ENCODE results near the gene AOX1.
"Not testable (repeated sequence)": the region's sequence is repeated elsewhere in the genome, so short reads cannot be mapped to it uniquely, and the experiment has no call there.

Gene AOX1

DNA sequence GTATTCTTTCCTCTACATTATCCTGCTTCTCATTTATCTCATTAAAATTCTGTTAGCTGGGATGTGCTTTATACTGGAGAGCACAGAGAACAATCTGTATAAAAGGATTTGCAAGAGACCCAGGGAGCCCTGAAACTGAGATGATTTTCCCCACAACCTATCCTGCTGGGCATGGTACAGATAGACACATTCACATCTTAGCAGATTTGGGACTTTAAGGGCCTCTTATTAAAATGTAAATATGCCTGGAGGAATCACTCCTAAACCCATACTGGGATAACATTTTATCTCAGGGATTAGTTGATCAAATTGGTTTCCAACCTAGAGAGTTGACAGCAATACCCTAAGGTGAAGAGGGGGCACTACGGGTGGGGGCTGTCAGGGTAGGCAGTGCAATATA is 45.5 kb downstream of the AOX1 start:
- DNase-seq: no peak

- DNase-seq: no peak
Measured at GRCh38 chr2:200634231-200634964, 48.6 kb downstream of the AOX1 start.

DNA sequence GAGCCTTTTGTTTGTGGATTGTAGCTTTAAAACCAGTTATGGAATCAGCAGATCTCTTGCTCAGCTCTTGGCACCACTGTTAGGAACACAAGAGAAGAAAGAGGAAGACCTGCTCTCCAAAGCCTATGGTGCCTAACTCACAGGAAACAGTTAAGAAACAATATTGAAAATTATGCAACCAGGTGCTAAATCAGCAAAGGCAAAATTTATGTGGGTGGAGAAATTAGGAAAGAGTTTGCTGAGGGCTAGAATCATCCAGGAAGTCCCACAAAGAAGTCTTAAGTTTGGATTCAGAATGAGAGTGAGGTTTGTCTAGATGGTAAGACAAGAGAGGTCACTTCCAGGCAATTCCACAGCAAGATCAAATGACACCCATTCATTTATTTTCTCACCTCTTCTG is 49.4 kb downstream of the AOX1 start:
- no peak for DNase-seq

DNA sequence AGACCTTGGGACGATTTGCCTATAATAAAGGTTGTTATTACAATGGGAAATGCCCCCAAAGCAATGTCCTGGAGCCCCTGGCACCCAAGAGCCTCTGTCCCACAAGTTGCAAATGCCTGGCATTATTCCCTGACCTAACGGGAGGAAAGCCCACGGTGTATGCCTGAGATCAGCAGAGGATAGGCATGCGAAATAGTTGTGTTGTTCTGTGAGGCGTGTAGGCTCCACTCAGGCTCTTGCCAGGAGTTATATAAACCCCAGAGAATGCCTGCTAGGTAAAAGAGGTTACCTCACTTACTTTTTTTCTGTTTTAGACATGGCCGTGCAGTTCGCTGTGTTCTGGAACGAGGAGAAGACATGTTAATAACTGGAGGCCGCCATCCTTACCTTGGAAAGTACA is 52.1 kb downstream of the AOX1 start:
- no peak for DNase-seq

DNA sequence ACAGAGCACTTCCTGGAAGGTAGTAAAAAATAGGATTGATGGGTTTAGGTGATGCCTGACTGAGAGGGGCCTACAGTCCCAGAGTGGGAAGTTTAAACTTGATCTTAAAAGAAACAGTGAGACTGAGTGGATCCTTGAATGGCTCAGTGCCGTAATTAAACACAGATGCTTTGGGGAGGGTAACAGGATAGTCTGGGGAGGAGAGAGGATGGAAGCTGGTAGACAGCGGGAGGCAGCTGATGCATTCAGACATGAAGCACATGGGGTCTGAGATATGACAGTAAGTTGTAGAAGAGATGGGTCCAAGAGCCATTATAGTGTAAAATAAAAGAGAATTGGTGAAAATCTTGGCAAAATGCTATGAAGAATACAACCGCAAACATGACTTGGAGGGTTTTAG is 54.4 kb downstream of the AOX1 start:
- DNase-seq: peak; percentile 45

DNA sequence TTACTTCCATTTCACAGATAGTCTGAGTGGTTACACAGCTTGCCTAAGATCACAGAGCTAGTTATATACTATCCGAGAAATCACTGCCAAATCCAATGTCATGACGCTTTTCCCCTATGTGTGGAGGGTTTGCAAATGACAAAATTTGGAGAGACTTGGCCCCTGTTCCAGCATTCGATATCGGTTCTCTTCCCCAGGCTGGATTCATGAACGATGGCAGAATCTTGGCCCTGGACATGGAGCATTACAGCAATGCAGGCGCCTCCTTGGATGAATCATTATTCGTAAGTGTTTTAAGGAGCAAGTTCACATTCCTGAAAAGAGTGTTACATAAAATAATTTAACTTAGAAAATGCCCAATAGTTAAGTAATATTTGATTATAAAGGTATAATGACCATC is 55.1 kb downstream of the AOX1 start:
- DNase-seq: no peak

GRCh38 chr2:200648518-200649281 is 62.9 kb downstream of the AOX1 start:
- not testable (repeated sequence) for DNase-seq

- no peak for DNase-seq
Measured at GRCh38 chr2:200649724-200650123, 63.9 kb downstream of the AOX1 start.

DNA sequence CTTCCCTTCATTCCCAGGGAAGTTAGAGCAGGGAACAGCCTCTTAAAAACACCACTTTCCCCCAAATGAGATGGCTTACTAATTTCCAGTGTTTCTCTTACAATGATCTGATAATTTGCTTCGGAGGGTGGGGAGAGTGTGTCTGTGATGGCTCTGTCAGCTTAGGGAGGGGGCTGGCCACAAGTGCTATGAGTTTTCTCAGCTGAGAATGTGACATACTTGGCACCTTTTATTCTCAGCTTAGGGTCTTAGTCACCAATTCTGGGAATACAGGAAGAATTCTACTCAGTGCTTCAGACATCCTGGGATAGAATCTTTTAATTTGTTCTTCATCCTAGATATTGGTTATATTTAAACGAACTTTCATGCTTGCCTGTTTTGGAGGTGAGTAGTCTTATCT is 64.4 kb downstream of the AOX1 start:
- DNase-seq: no peak

DNA sequence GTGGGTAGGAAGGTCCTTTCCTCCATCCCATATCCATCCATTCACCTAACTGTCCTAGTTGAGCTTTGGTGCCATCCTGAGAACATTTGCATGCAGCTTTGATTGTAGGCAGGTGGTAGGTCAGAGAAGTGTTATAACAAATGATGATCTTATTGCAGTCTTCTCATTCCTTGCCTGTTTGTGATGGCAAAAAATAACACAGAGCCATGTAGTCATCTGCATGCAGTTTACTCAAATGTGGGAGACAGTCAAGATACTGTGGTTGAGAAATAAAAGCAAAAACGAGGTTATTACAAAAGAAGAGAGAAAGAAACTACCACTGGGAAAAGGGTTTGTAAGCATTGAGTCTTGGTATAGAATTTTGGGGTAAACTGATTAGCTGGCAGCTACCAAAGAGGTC is 66.3 kb downstream of the AOX1 start:
- no peak for DNase-seq

GRCh38 chr2:200653021-200653420 is 67.2 kb downstream of the AOX1 start:
- DNase-seq: no peak

DNA sequence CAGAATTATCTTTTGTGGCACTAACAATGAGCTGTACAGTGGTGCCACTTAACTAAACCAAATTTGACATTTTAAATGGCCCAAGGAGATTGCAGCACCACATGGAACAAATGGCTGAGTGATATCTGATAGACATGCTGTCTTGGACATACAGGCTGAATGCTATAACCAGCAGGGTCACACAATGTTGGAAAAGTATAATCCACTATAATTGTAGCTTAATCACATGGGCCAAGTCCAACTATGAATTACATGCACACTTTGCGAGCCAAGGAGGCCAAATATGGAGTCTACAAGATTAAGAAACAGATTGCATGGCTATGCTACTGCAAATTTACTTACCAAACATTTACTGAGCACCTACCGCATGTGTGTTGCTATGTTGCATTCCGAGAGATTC is 69.0 kb downstream of the AOX1 start:
- DNase-seq: no peak

- peak; percentile 35 for DNase-seq
Measured at GRCh38 chr2:200655918-200656580, 70.2 kb downstream of the AOX1 start.

GRCh38 chr2:200658278-200658864 is 72.6 kb downstream of the AOX1 start:
- no peak for DNase-seq

GRCh38 chr2:200659410-200659809 is 73.6 kb downstream of the AOX1 start:
- DNase-seq: no peak

GRCh38 chr2:200661477-200661876 is 75.7 kb downstream of the AOX1 start:
- no peak for DNase-seq

- peak; percentile 44 for DNase-seq
Measured at GRCh38 chr2:200662727-200663126, 76.9 kb downstream of the AOX1 start.

- DNase-seq: no peak
Measured at GRCh38 chr2:200664770-200665494, 79.1 kb downstream of the AOX1 start.

DNA sequence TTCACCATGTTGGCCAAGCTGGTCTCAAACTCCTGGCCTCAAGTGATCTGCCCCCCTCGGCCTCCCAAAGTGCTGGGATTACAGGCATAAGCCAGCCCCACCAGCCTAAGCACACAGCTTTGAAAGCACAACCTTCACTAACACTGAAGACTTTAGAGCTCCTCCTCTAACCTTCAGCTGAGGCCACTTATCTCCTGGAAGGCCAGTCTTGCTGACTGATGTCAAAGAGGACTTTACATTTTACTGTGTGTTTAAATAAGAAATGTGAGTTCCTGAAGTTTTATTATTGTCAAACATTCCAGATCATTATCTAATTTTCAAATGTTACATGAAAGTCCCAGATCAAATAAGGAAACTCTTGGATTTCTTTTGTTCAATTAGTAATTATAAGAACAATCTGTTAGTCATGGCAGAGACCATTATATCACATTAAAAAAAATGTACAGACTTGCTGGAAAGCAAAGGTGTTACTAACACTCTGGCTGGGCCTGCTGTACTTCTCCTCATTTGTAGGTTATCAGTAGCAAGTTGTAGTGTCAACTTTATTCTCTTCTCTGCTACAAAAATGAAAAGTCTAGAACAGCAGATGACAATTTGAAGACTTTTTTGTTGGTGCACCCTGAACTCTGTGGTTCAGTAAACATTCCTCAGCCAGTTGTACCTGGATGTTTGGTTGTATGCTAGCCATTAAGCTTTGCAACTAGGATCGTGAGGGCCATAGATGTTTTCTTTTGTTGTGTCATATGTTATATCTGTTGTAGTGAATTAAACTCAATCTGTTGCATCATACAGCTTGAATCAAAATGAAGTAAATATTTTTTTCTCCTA is 80.0 kb downstream of the AOX1 start:
- no peak for DNase-seq

DNA sequence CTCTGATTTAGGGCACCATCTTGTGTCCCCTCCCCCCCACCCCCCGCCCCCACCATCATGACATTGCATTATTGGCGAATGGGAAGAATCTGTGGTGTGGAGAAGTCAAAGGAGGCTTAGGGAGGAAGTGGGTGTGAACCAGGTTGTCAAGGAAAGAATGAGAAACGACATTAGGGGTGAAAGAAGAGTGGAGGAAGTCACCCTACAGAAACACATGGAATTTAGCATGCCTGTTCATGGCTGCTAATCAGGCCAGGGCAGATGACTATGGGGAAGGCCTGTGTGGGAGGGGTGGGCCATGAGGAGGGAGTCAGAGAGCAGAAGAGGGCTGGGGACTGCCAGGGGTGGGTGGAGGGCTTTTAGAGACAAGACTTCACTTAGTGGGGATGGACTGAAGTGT is 81.6 kb downstream of the AOX1 start:
- DNase-seq: no peak

GRCh38 chr2:200668478-200668877 is 82.7 kb downstream of the AOX1 start:
- no peak for DNase-seq

GRCh38 chr2:200669308-200669707 is 83.5 kb downstream of the AOX1 start:
- DNase-seq: no peak

Data from fibroblast of skin of abdomen (primary cell).